Vagina (tissue), 2 donors: ENCODE data around the gene CST9.

Experiments used
- CTCF ChIP-seq, 3 experiments: fragments of 450-650 bp in 2 of 3; fragments of 200-600 bp in 1 of 3; sonication (generic) in 1 of 3; IDR thresholded peaks; one replicate each; pipeline ENCODE4 v1.5.1; 2017 to 2019; ENCODE audit warnings: antibody characterized with exemption in 3 of 3, mild to moderate bottlenecking in 2 of 3, moderate library complexity in 2 of 3
- POLR2A ChIP-seq, 2 donors: fragments of 450-650 bp; IDR thresholded peaks; one replicate each; pipeline ENCODE4 v1.6.1; 2017; ENCODE audit warnings: antibody characterized with exemption in 2 of 2, mild to moderate bottlenecking in 2 of 2, moderate library complexity in 2 of 2
- POLR2AphosphoS5 ChIP-seq, 2 donors: sonication (generic); formaldehyde crosslinking; IDR thresholded peaks; one replicate each; pipeline ENCODE4 v1.9.0; 2017; ENCODE audit warnings: antibody characterized with exemption in 2 of 2, mild to moderate bottlenecking in 2 of 2, low read depth in 1 of 2; ENCODE audit not compliant: insufficient read depth in 1 of 2

- TF ChIP-seq POLR2AphosphoS5 (IDR thresholded peaks at IDR 0.05; ENCODE audit: insufficient read depth in 1 of 2, low read depth in 1 of 2) (no peak), CTCF (IDR thresholded peaks at IDR 0.05) (no peak), POLR2A (IDR thresholded peaks at IDR 0.05) (no peak)
Observed at GRCh38 chr20:23623666-23624323, 18.1 kb upstream of the CST9 start.
